Neural cell (in vitro differentiated cells): Measurements from ENCODE around the gene MLC1. TPM values are rescaled to one million over a fixed set of nuclear protein-coding genes. Genes with fewer than 3 reads are reported as not detected.

Source experiments
- H2AFZ ChIP-seq: fragments of 200-600, 300-800 bp; sonication (generic), shearing (Covaris generic); 2 replicates; pipeline ENCODE4 v1.6.0; 2014; ENCODE audit warnings: low read depth, mild to moderate bottlenecking, antibody characterized with exemption, low read length, moderate library complexity
- H3F3A ChIP-seq: fragments of 200-600 bp; shearing (Covaris generic); 2 replicates; pipeline ENCODE4 v1.6.1; 2016; ENCODE audit warnings: mild to moderate bottlenecking, moderate library complexity, mixed read lengths, antibody characterized with exemption, low read length; ENCODE audit not compliant: insufficient read depth, poor library complexity, severe bottlenecking
- H3K27ac ChIP-seq: fragments of 200-600, 300-800 bp; sonication (generic), shearing (Covaris generic); 2 replicates; pipeline ENCODE4 v1.5.1; 2014; ENCODE audit warnings: mild to moderate bottlenecking, low read length, moderate library complexity
- H3K27me3 ChIP-seq: fragments of 300-800, 200-600 bp; sonication (generic), shearing (Covaris generic); 2 replicates; pipeline ENCODE4 v1.6.0; 2014; ENCODE audit warnings: mild to moderate bottlenecking, low read depth, low read length, moderate library complexity; ENCODE audit not compliant: insufficient read depth
- H3K36me3 ChIP-seq: fragments of 300-800, 200-600 bp; sonication (generic), shearing (Covaris generic); 2 replicates; pipeline ENCODE4 v1.5.1; 2014; ENCODE audit warnings: mild to moderate bottlenecking, antibody characterized with exemption, low read length, moderate library complexity; ENCODE audit not compliant: insufficient read depth
- H3K4me2 ChIP-seq: fragments of 300-800, 200-600 bp; sonication (generic), shearing (Covaris generic); 2 replicates; pipeline ENCODE4 v1.6.0; 2014; ENCODE audit warnings: mild to moderate bottlenecking, low read length
- H3K4me3 ChIP-seq: fragments of 300-800, 200-600 bp; sonication (generic), shearing (Covaris generic); 2 replicates; pipeline ENCODE4 v1.5.1; 2014; ENCODE audit warnings: mild to moderate bottlenecking, low read length, moderate library complexity
- H3K79me2 ChIP-seq: fragments of 200-600 bp; shearing (Covaris generic); replicated peaks from 2 replicates; pipeline ENCODE4 v1.6.0; 2014; ENCODE audit warnings: mild to moderate bottlenecking, low read length, moderate library complexity; ENCODE audit not compliant: insufficient read depth
- H3K9ac ChIP-seq: fragments of 300-800, 200-600 bp; sonication (generic), shearing (Covaris generic); 2 replicates; pipeline ENCODE4 v1.6.1; 2016; ENCODE audit warnings: mild to moderate bottlenecking, low read length, mixed read lengths
- H3K9me2 ChIP-seq: fragments of 200-600 bp; shearing (Covaris generic); 2 replicates; pipeline ENCODE4 v1.6.1; 2016; ENCODE audit warnings: mild to moderate bottlenecking, low read length, mixed read lengths; ENCODE audit not compliant: insufficient read depth
- H3K9me3 ChIP-seq: fragments of 200-600, 300-800 bp; sonication (generic), shearing (Covaris generic); 2 replicates; pipeline ENCODE4 v1.6.1; 2016; ENCODE audit warnings: mild to moderate bottlenecking, mixed run types, low read length, moderate library complexity, mixed read lengths
- H4K20me1 ChIP-seq: fragments of 200-600 bp; shearing (Covaris generic); 2 replicates; pipeline ENCODE4 v1.6.1; 2016; ENCODE audit warnings: mild to moderate bottlenecking, mixed run types; ENCODE audit not compliant: insufficient read depth
- CTCF ChIP-seq: fragments of 450-650 bp; IDR thresholded peaks from 2 replicates; pipeline ENCODE4 v1.5.1; 2014; ENCODE audit warnings: antibody characterized with exemption, mild to moderate bottlenecking, moderate library complexity; ENCODE audit not compliant: poor library complexity, severe bottlenecking
- EP300 ChIP-seq: fragments of 450-650 bp; conservative IDR thresholded peaks from 2 replicates; pipeline ENCODE4 v1.6.1; 2014; ENCODE audit warnings: antibody characterized with exemption, mild to moderate bottlenecking, moderate library complexity; ENCODE audit not compliant: poor library complexity, severe bottlenecking
- EZH2 ChIP-seq: fragments of 200-600, 300-800 bp; shearing (Covaris generic), sonication (generic); IDR thresholded peaks from 2 replicates; pipeline ENCODE4 v1.6.1; 2014; ENCODE audit warnings: antibody characterized with exemption, low read length, borderline replicate concordance, mild to moderate bottlenecking; ENCODE audit not compliant: insufficient read depth, poor library complexity, severe bottlenecking
- MXI1 ChIP-seq: fragments of 450-650 bp; conservative IDR thresholded peaks from 2 replicates; pipeline ENCODE4 v1.6.1; 2014; ENCODE audit warnings: antibody characterized with exemption, mild to moderate bottlenecking; ENCODE audit not compliant: poor library complexity, severe bottlenecking
- POLR2AphosphoS5 ChIP-seq: IDR thresholded peaks from 2 replicates; pipeline ENCODE4 v1.6.1; 2012
- RAD21 ChIP-seq: fragments of 450-650 bp; conservative IDR thresholded peaks from 2 replicates; pipeline ENCODE4 v1.6.1; 2014; ENCODE audit warnings: antibody characterized with exemption, mild to moderate bottlenecking, moderate library complexity
- REST ChIP-seq: IDR thresholded peaks from 2 replicates; pipeline ENCODE4 v1.6.1; 2012; ENCODE audit warnings: borderline replicate concordance
- SMC3 ChIP-seq: fragments of 450-650 bp; conservative IDR thresholded peaks from 2 replicates; pipeline ENCODE4 v1.6.1; 2014; ENCODE audit warnings: antibody characterized with exemption, mild to moderate bottlenecking, moderate library complexity; ENCODE audit not compliant: poor library complexity
- TAF1 ChIP-seq: IDR thresholded peaks from 2 replicates; pipeline ENCODE4 v1.6.1; 2012; ENCODE audit warnings: low read depth
- polyA plus RNA-seq: library from polyadenylated mRNA; depleted of rRNA; stranded (reverse); fragments of >200 nt; gene quantifications from 2 replicates; pipeline ENCODE4 v1.2.3, GENCODE V29; 2014

The MLC1 gene
- polyA plus RNA-seq, 1 donor from 2014 or later, result not detected

GRCh38 chr22:50014053-50014501 is 71.1 kb downstream of the MLC1 start (continued):
- no peak for TF ChIP-seq CTCF

- H2AFZ ChIP-seq, result no peak within 1 kb of the TSS
- H4K20me1 ChIP-seq, result no peaks in the 10 kb centered on the region
- H3K27ac ChIP-seq, result no peak within 1 kb of the TSS
- TF ChIP-seq REST (no peak), EZH2 (no peak), POLR2AphosphoS5 (no peak), MXI1 (no peak), EP300 (no peak), RAD21 (no peak), TAF1 (no peak), CTCF (no peak), SMC3 (no peak)
- H3K79me2 ChIP-seq, result no peaks in the 10 kb centered on the region
- no peaks in the 10 kb centered on the region for H3K36me3 ChIP-seq
- no peak within 1 kb of the TSS for H3K4me2 ChIP-seq
- no peak within 1 kb of the TSS for H3K4me3 ChIP-seq
- H3K9ac ChIP-seq, result no peak within 1 kb of the TSS
- no peaks in the 10 kb centered on the region for H3K9me3 ChIP-seq
- no peaks in the 10 kb centered on the region for H3K9me2 ChIP-seq
- H3F3A ChIP-seq, result no peaks in the 10 kb centered on the region
- peaks cover 54% of the 10 kb centered on the region for H3K27me3 ChIP-seq
Measured at GRCh38 chr22:50012211-50013181, 72.7 kb downstream of the MLC1 start, which contains the start of gene IL17REL. Gene IL17REL (minus strand): TSS chr22:50012765. CDS start chr22:50012646, 119 bp downstream.
